ENCODE data around the gene CHRNB4.

CHRNB4 gene

GRCh38 chr15:78634210-78635145, 6.5 kb downstream of the CHRNB4 start:
- DNase-seq (ENCODE audit: low read depth in 2 of 3, low spot score in 2 of 3), result no peak

GRCh38 chr15:78633348-78633747, 7.7 kb downstream of the CHRNB4 start:
- no peak for DNase-seq (ENCODE audit: low read depth in 2 of 3, low spot score in 2 of 3)

GRCh38 chr15:78630886-78631633, 9.9 kb downstream of the CHRNB4 start:
- no peak for DNase-seq (ENCODE audit: low read depth in 2 of 3, low spot score in 2 of 3)

GRCh38 chr15:78629716-78630065, 11.3 kb downstream of the CHRNB4 start:
- no peak for DNase-seq (ENCODE audit: low read depth in 2 of 3, low spot score in 2 of 3)

- DNase-seq (ENCODE audit: low read depth in 2 of 3, low spot score in 2 of 3), result no peak
Observed at GRCh38 chr15:78629031-78629715, 11.8 kb downstream of the CHRNB4 start.

GRCh38 chr15:78628227-78628626, 12.8 kb downstream of the CHRNB4 start:
- no peak for DNase-seq (ENCODE audit: low read depth in 2 of 3, low spot score in 2 of 3)

- no peak for DNase-seq (ENCODE audit: low read depth in 2 of 3, low spot score in 2 of 3)
Observed at GRCh38 chr15:78627348-78627747, 13.7 kb downstream of the CHRNB4 start.

- DNase-seq (ENCODE audit: low read depth in 2 of 3, low spot score in 2 of 3), result no peak
Observed at GRCh38 chr15:78626381-78626995, 14.5 kb downstream of the CHRNB4 start.

- DNase-seq (ENCODE audit: low read depth in 2 of 3, low spot score in 2 of 3), result no peak
Observed at GRCh38 chr15:78625606-78626280, 15.3 kb downstream of the CHRNB4 start.

- no peak for DNase-seq (ENCODE audit: low read depth in 2 of 3, low spot score in 2 of 3)
Observed at GRCh38 chr15:78624651-78625590, 16.1 kb downstream of the CHRNB4 start.

GRCh38 chr15:78623786-78624497, 17.1 kb downstream of the CHRNB4 start:
- DNase-seq (ENCODE audit: low read depth in 2 of 3, low spot score in 2 of 3), result no peak

- DNase-seq (ENCODE audit: low read depth in 2 of 3, low spot score in 2 of 3), result no peak
Observed at GRCh38 chr15:78621810-78622402, 19.1 kb downstream of the CHRNB4 start.

GRCh38 chr15:78620527-78621421, 20.2 kb downstream of the CHRNB4 start, which contains the start of gene CHRNA3:
Gene CHRNA3 (minus strand): TSS chr15:78620996. CDS start chr15:78620794, 202 bp downstream.
- DNase-seq (ENCODE audit: low read depth in 2 of 3, low spot score in 2 of 3), result no peak

- no peak for DNase-seq (ENCODE audit: low read depth in 2 of 3, low spot score in 2 of 3)
Observed at GRCh38 chr15:78620021-78620526, 20.9 kb downstream of the CHRNB4 start.

- DNase-seq (ENCODE audit: low read depth in 2 of 3, low spot score in 2 of 3), result no peak
Observed at GRCh38 chr15:78619022-78619950, 21.7 kb downstream of the CHRNB4 start.

- peak in 2 of 3 experiments; percentile 87 to 91 for DNase-seq (ENCODE audit: low read depth in 2 of 3, low spot score in 2 of 3)
Observed at GRCh38 chr15:78618490-78618934, 22.5 kb downstream of the CHRNB4 start.
